SK-N-SH (cell line): ENCODE data around the gene BMF. TPM values are rescaled to one million over a fixed set of nuclear protein-coding genes. Genes with fewer than 3 reads are reported as not detected.

Experiments used
- CTCF ChIA-PET: fragments of 300-600, 350-600 bp; formaldehyde crosslinking; extraction: SDS; loops from one replicate; lab custom pipeline; 2021; lab: Yijun Ruan, JAX
- POLR2A ChIA-PET: fragments of 350-600 bp; sonication (Branson Sonifier 250); formaldehyde crosslinking; extraction: SDS; loops from one replicate; lab custom pipeline; 2020; ENCODE audit warnings: antibody characterized with exemption, inconsistent platforms; lab: Yijun Ruan, JAX
- DNase-seq: peaks from one replicate; pipeline ENCODE4 v3.0.0; 2012
- H2AFZ ChIP-seq: fragments of 200-600 bp; sonication (generic); 2 replicates; pipeline ENCODE4 v1.8.1; 2016; ENCODE audit warnings: antibody characterized with exemption, mild to moderate bottlenecking, low read depth
- H3F3A ChIP-seq: fragments of 200-600 bp; sonication (generic); replicated peaks from 2 replicates; pipeline ENCODE3; 2016; ENCODE audit warnings: antibody characterized with exemption, mild to moderate bottlenecking; ENCODE audit not compliant: insufficient read depth
- H3K27ac ChIP-seq, 2 experiments: fragments of 200-500 bp in 1 of 2; fragments of 200-600 bp in 1 of 2; sonication (Bioruptor generic) in 1 of 2; sonication (generic), shearing (Covaris generic) in 1 of 2; 2 replicates each; pipeline versions ENCODE4 v1.5.1 to v1.6.1; 2014 to 2016; ENCODE audit warnings: low read depth in 2 of 2, inconsistent platforms in 1 of 2, low read length in 1 of 2, mild to moderate bottlenecking in 1 of 2, mixed read lengths in 1 of 2
- H3K27me3 ChIP-seq: fragments of 200-600 bp; sonication (generic), shearing (Covaris generic); 2 replicates; pipeline ENCODE4 v1.6.1; 2016; ENCODE audit warnings: mixed run types; ENCODE audit not compliant: insufficient read depth
- H3K36me3 ChIP-seq, 2 experiments: fragments of 200-500 bp in 1 of 2; fragments of 200-600 bp in 1 of 2; sonication (Bioruptor generic) in 1 of 2; sonication (generic) in 1 of 2; replicated peaks in 1 of 2; 2 replicates each; pipeline versions ENCODE3 to v1.5.1; 2014 to 2016; ENCODE audit warnings: low read length in 1 of 2, mild to moderate bottlenecking in 1 of 2; ENCODE audit not compliant: insufficient read depth in 2 of 2, control insufficient read depth in 1 of 2
- H3K4me1 ChIP-seq, 2 experiments: fragments of 200-500 bp in 1 of 2; fragments of 200-600 bp in 1 of 2; sonication (Bioruptor generic) in 1 of 2; sonication (generic), shearing (Covaris generic) in 1 of 2; 2 replicates each; pipeline versions ENCODE4 v1.5.1 to v1.6.1; 2014 to 2016; ENCODE audit warnings: low read depth in 1 of 2, low read length in 1 of 2, mixed run types in 1 of 2; ENCODE audit not compliant: insufficient read depth in 2 of 2, control insufficient read depth in 1 of 2
- H3K4me2 ChIP-seq: fragments of 200-600 bp; sonication (generic), shearing (Covaris generic); 2 replicates; pipeline ENCODE4 v1.6.1; 2017; ENCODE audit warnings: mixed run types
- H3K4me3 ChIP-seq, 2 experiments: fragments of 200-500 bp in 1 of 2; fragments of 200-600 bp in 1 of 2; sonication (Bioruptor generic) in 1 of 2; sonication (generic), shearing (Covaris generic) in 1 of 2; 2 replicates each; pipeline versions ENCODE4 v1.5.1 to v1.8.1; 2014 to 2016; ENCODE audit warnings: low read depth in 2 of 2, inconsistent platforms in 1 of 2, low read length in 1 of 2, mild to moderate bottlenecking in 1 of 2, mixed read lengths in 1 of 2, moderate library complexity in 1 of 2
- H3K79me2 ChIP-seq: fragments of 200-600 bp; sonication (generic); 2 replicates; pipeline ENCODE4 v1.8.1; 2017; ENCODE audit warnings: mild to moderate bottlenecking; ENCODE audit not compliant: insufficient read depth
- H3K9ac ChIP-seq: fragments of 200-600 bp; sonication (generic); 2 replicates; pipeline ENCODE4 v1.6.1; 2017; ENCODE audit warnings: mixed run types
- H3K9me2 ChIP-seq: fragments of 200-600 bp; sonication (generic); 2 replicates; pipeline ENCODE4 v1.6.1; 2017; ENCODE audit warnings: mixed run types
- H3K9me3 ChIP-seq: fragments of 200-600 bp; sonication (generic); 2 replicates; pipeline ENCODE4 v1.6.1; 2017; ENCODE audit warnings: mixed run types, mild to moderate bottlenecking, moderate library complexity
- H4K20me1 ChIP-seq: fragments of 200-600 bp; sonication (generic); 2 replicates; pipeline ENCODE4 v1.6.1; 2017; ENCODE audit warnings: mild to moderate bottlenecking, mixed run types; ENCODE audit not compliant: insufficient read depth
- CTCF ChIP-seq: fragments of 200-600 bp; sonication (generic); IDR thresholded peaks from 2 replicates; pipeline ENCODE4 v1.6.1; 2017; ENCODE audit warnings: antibody characterized with exemption, mild to moderate bottlenecking, moderate library complexity
- ELF1 ChIP-seq: IDR thresholded peaks from 2 replicates; pipeline ENCODE4 v1.4.0; 2012
- EP300 ChIP-seq, 2 experiments: IDR thresholded peaks; 2 replicates each; pipeline versions ENCODE4 v1.4.0 to v1.6.1; 2012; ENCODE audit warnings: borderline replicate concordance in 1 of 2, low read depth in 1 of 2, low read length in 1 of 2
- FOSL2 ChIP-seq: IDR thresholded peaks from 2 replicates; pipeline ENCODE4 v1.4.0; 2012; ENCODE audit warnings: low read depth, mild to moderate bottlenecking, moderate library complexity, borderline replicate concordance
- FOXJ3 ChIP-seq: sonication (generic); formaldehyde crosslinking; IDR thresholded peaks from 2 replicates; pipeline ENCODE4 v1.5.1; 2020; ENCODE audit warnings: mild to moderate bottlenecking, missing genetic modification reagents
- FOXM1 ChIP-seq: IDR thresholded peaks from 2 replicates; pipeline ENCODE4 v1.4.0; 2012; ENCODE audit warnings: low read depth, mild to moderate bottlenecking
- GABPA ChIP-seq: IDR thresholded peaks from 2 replicates; pipeline ENCODE4 v1.4.0; 2012; ENCODE audit warnings: low read depth, mild to moderate bottlenecking
- GATA2 ChIP-seq: sonication (generic); formaldehyde crosslinking; IDR thresholded peaks from 2 replicates; pipeline ENCODE4 v1.5.0; 2020; ENCODE audit warnings: mild to moderate bottlenecking, missing genetic modification reagents
- IRF3 ChIP-seq: fragments of 150-350 bp; IDR thresholded peaks from 2 replicates; pipeline ENCODE4 v1.6.1; 2016; ENCODE audit warnings: mild to moderate bottlenecking, low read depth, low read length
- JUND ChIP-seq: IDR thresholded peaks from 2 replicates; pipeline ENCODE4 v1.4.0; 2012
- MAX ChIP-seq: IDR thresholded peaks from 2 replicates; pipeline ENCODE4 v1.4.0; 2012; ENCODE audit warnings: low read depth
- MEF2A ChIP-seq: IDR thresholded peaks from 2 replicates; pipeline ENCODE4 v1.4.0; 2012; ENCODE audit warnings: low read depth, borderline replicate concordance
- NFIC ChIP-seq: IDR thresholded peaks from 2 replicates; pipeline ENCODE4 v1.4.0; 2012; ENCODE audit warnings: borderline replicate concordance
- POLR2AphosphoS5 ChIP-seq: IDR thresholded peaks from 2 replicates; pipeline ENCODE4 v1.6.1; 2012; ENCODE audit warnings: low read depth, low read length
- RAD21 ChIP-seq: IDR thresholded peaks from 2 replicates; pipeline ENCODE4 v1.6.1; 2012; ENCODE audit warnings: mild to moderate bottlenecking, low read length
- RCOR1 ChIP-seq: fragments of 150-350 bp; IDR thresholded peaks from 2 replicates; pipeline ENCODE4 v1.6.1; 2017; ENCODE audit warnings: antibody characterized with exemption, low read length
- REST ChIP-seq: IDR thresholded peaks from 2 replicates; pipeline ENCODE4 v1.6.1; 2012; ENCODE audit warnings: mild to moderate bottlenecking, low read depth, low read length, moderate library complexity
- RFX5 ChIP-seq: IDR thresholded peaks from 2 replicates; pipeline ENCODE4 v1.6.1; 2012; ENCODE audit warnings: mild to moderate bottlenecking, improper control_type of control experiment, low read length
- RXRA ChIP-seq: IDR thresholded peaks from 2 replicates; pipeline ENCODE4 v1.4.0; 2012; ENCODE audit warnings: low read depth, mild to moderate bottlenecking, borderline replicate concordance
- TCF12 ChIP-seq: IDR thresholded peaks from 2 replicates; pipeline ENCODE4 v1.4.0; 2012
- TEAD4 ChIP-seq: IDR thresholded peaks from 2 replicates; pipeline ENCODE4 v1.4.0; 2012; ENCODE audit warnings: mild to moderate bottlenecking, borderline replicate concordance; ENCODE audit not compliant: insufficient read depth
- USF1 ChIP-seq: IDR thresholded peaks from 2 replicates; pipeline ENCODE4 v1.4.0; 2012; ENCODE audit warnings: low read depth, borderline replicate concordance
- YY1 ChIP-seq: IDR thresholded peaks from 2 replicates; pipeline ENCODE4 v1.4.0; 2012; ENCODE audit warnings: low read depth, mild to moderate bottlenecking
- WGBS: methylation state at CpG from one replicate; pipeline ENCODE4 v1.1.6; 2017; ENCODE audit warnings: low lambda C conversion rate; 5-methylcytosine and 5-hydroxymethylcytosine counted together
- polyA plus RNA-seq, 3 experiments: library from polyadenylated mRNA; depleted of rRNA; stranded (reverse); fragments of >200 nt; gene quantifications; 2 replicates each; pipeline ENCODE4 v1.2.3, GENCODE V29; 2012

Gene BMF
- polyA plus RNA-seq, 1 of the 3 experiments (the other 2 are of a cell fraction) = 0.72 TPM

GRCh38 chr15:40149339-40149738 is 40.7 kb upstream of the BMF start:
- Histone ChIP-seq H3F3A (peaks cover 4% of the 10 kb centered on the region), H3K27ac (no peak overlapping the region), H3K4me1 (peaks cover 4 to 11% of the 10 kb centered on the region in 2 experiments; a peak in 2 of 4 replicates), H3K9ac (no peak overlapping the region), H3K27me3 (no peaks in the 10 kb centered on the region), H3K79me2 (no peaks in the 10 kb centered on the region), H2AFZ (no peak overlapping the region), H3K9me3 (no peaks in the 10 kb centered on the region), H4K20me1 (no peaks in the 10 kb centered on the region), H3K36me3 (no peaks in the 10 kb centered on the region)
- CTCF ChIA-PET = interaction anchor here (1.3 to 1.4 kb wide), 2 partner anchors 45 to 126 kb away, joined by 3 to 6 read pairs; no protein-coding TSS in a partner anchor
- POLR2A ChIA-PET = no interaction called here
- TF ChIP-seq GATA2 (CRISPR knock-in tag) (no peak), TCF12 (no peak), TEAD4 (no peak), FOXM1 (no peak), RAD21 (no peak), JUND (no peak)
- TF ChIP-seq, all 33 proteins: peak for 0
- Histone ChIP-seq H3K4me2 (no peak overlapping the region), H3K4me3 (no peak overlapping the region), H3K9me2 (no peaks in the 10 kb centered on the region)
- DNase-seq = no peak
- WGBS = 95% methylated on average over 4 of the region's 4 CpGs

- no peaks in the 10 kb centered on the region for H3K79me2 ChIP-seq
- H3K4me1 ChIP-seq = peaks cover 4 to 11% of the 10 kb centered on the region in 2 experiments; a peak in 2 of 4 replicates
- no peaks in the 10 kb centered on the region for H3K36me3 ChIP-seq
- H3K9me3 ChIP-seq = no peaks in the 10 kb centered on the region
- WGBS = 27% methylated on average over 4 of the region's 4 CpGs
- H3K4me3 ChIP-seq = no peak overlapping the region
- H3K4me2 ChIP-seq = peak overlapping the region; percentile 28; the same call in 1 of the 2 replicates
- H3K27me3 ChIP-seq = no peaks in the 10 kb centered on the region
- H3K27ac ChIP-seq = no peak overlapping the region
- H2AFZ ChIP-seq = 0 out of 2 replicates have a peak overlapping the region, but pooled peaks have one; percentile 31
- H3F3A ChIP-seq = peaks cover 7% of the 10 kb centered on the region
- DNase-seq = no peak
- ChIA-PET CTCF (no interaction called here), POLR2A (no interaction called here)
- H4K20me1 ChIP-seq = no peaks in the 10 kb centered on the region
- no peaks in the 10 kb centered on the region for H3K9me2 ChIP-seq
- no peak overlapping the region for H3K9ac ChIP-seq
- TF ChIP-seq FOXJ3 (no peak), REST (no peak), YY1 (no peak), FOSL2 (peak; percentile 92), ELF1 (no peak), RXRA (no peak), RFX5 (no peak), JUND (peak; percentile 61), POLR2AphosphoS5 (no peak), TEAD4 (peak; percentile 45; the same call in 1 of the 2 replicates), GABPA (no peak), MEF2A (no peak), EP300 (IDR thresholded peaks at IDR 0.05; ENCODE audit: borderline replicate concordance in 1 of 2, low read depth in 1 of 2, low read length in 1 of 2) (no peak), IRF3 (no peak), MAX (no peak), NFIC (no peak), CTCF (no peak), USF1 (no peak), TCF12 (peak; percentile 87), RCOR1 (no peak)
These were observed 37.4 kb upstream of the BMF start for GRCh38 chr15:40146037-40146436.
